OCI-M2 (cell line): ENCODE measurements around the gene SNAP47.

Experiments used
- DNase-seq: peaks from one replicate; lab custom pipeline; 2025; ENCODE audit not compliant: unreplicated experiment; lab: John Stamatoyannopoulos, UW

The SNAP47 gene

GRCh38 chr1:227748496-227749182 is 13.4 kb downstream of the SNAP47 start:
- DNase-seq, result no peak

DNA sequence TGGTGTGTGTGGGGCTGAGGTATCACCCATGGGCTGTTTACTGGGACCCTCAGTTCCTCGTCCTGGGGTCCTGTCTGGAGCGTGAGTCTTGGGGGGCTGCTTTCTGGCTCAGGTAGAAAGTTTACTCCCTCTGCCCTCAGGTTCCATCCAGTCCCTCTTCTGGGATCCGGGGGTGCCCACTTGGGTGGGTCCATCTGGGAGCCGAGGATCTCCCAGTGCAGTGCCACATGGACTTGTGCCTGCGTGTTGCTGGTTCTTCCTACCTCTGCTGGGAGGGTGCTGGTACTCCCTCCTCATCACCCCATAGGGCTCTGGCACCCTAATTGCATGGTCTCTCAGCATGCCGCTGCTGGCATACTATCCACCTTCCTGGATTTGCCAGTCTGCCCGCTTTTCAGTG is 14.0 kb downstream of the SNAP47 start:
- no peak for DNase-seq

- no peak for DNase-seq
Measured at GRCh38 chr1:227749916-227750710, 14.9 kb downstream of the SNAP47 start.

DNA sequence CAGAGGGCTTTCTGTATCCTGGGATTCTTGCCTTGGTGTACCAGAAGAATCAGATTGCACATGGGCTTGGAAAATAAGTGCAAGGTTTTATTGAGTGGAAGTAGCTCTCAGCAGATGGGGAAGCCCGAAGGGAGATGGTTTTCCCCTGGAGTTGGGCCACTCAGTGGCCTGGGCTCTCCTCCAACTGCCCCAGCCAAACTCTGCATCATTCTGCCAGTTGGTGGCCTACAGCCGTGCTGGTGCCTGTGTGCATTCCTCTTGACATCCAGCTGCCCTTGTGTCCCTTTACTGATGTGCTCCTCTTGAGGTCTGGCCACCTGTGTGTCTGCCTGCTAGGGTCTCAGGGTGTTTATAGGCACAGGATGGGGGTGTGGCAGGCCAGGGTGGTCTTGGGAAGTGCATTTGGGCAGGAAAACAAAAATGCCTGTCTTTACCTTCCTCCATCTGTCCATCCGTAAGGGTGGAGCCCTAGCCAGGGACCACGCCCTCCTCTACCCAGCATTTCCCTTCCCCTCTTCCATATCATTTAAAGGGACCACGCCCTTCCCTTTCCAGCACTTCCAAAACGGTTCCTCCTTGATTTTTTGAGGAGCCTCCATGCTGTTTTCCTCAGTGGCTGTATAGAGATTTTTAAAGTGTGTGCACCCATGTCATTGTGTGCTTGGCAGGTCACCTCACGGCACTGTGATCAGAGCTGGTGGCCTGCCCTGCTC is 18.9 kb downstream of the SNAP47 start:
- DNase-seq, result no peak

GRCh38 chr1:227754958-227755357 is 19.7 kb downstream of the SNAP47 start:
- DNase-seq, result no peak

GRCh38 chr1:227756172-227756959 is 21.1 kb downstream of the SNAP47 start:
- no peak for DNase-seq

DNA sequence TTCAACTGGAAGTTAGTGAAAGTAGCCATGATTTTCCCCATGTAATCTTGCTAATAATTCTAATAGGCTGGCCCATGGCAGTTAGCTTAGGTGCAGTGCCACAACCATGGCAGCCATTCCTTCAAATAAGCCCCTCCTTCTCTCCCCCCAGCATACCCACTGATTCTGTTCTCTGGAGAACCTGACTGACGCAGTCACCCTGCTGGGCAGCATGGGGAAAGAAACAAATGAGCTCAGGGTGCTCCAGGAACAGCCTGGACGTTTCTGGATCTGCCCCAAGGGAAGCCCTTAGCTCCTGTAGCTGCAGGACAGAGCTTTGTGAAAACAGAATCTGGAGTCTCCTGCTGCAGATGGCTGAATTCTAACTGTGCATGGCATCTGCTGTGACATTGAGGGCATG is 22.5 kb downstream of the SNAP47 start:
- no peak for DNase-seq

DNA sequence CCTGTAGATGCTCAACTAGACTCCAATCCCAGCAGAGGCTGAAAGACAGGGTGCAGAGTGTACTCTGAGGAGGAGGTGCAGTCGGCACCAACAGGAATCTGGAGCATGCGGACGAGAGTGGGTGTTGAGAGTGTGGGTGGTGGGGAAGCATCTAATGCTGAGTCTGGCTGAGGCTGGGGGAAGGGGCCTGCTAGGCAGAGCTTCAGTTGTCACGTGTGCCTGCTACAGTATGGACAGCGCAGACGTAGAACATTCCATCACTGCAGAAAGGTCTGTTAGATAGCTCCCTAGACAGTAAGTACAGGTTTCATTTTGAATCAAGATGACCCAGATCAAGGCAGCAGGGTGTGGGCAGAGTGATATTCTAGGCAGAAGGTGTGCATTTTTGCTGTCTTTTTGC is 23.1 kb downstream of the SNAP47 start:
- no peak for DNase-seq

DNA sequence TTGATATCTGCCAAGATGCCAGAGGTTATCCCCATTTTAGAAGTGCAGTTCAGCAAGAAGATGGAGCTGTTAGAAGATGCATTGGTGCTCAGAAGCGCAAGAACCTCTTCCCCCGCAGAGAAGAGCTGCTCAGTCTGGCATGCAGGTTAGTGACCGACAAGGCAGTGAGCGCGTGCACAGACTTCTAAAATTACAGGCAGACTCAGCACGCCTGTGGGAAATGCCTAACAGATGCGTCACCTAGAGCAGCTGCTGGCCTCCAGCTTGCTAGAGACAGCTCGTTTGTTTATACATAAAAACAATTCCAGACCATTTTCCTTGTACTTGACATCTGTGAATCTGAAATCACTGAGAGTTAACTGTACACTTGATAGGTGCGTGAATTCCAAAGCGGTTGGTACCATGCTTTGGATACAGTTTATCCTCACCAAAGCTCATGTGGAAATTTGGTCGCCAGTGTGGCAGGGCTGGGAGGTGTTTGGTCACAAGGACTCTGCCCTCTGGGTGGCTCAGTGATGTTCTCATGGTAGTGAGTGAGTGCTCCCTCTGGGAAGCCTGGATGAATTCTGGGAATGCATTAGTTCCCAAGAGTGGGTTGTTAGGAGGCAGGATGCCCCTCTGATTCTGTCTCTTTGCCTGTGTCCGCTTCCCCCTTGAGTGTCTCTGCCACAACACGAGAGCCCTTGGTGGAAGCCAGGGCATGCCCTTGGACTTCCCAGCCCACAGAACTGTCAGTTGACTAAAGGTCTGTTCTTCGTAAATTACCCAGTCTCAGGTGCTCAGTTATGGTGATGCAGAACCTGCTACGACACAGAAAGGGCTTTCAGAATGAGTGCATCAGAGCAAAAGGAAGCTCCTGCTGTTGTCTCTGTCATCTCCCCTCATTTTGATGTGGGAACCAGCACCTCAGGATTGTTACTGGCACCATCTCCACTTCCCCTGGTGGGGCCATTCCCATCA is 24.4 kb downstream of the SNAP47 start:
- DNase-seq, result no peak

- no peak for DNase-seq
Measured at GRCh38 chr1:227760377-227760776, 25.1 kb downstream of the SNAP47 start.

GRCh38 chr1:227761621-227762230 is 26.5 kb downstream of the SNAP47 start:
- no peak for DNase-seq

- DNase-seq, result no peak
Measured at GRCh38 chr1:227762231-227762911, 27.1 kb downstream of the SNAP47 start.

DNA sequence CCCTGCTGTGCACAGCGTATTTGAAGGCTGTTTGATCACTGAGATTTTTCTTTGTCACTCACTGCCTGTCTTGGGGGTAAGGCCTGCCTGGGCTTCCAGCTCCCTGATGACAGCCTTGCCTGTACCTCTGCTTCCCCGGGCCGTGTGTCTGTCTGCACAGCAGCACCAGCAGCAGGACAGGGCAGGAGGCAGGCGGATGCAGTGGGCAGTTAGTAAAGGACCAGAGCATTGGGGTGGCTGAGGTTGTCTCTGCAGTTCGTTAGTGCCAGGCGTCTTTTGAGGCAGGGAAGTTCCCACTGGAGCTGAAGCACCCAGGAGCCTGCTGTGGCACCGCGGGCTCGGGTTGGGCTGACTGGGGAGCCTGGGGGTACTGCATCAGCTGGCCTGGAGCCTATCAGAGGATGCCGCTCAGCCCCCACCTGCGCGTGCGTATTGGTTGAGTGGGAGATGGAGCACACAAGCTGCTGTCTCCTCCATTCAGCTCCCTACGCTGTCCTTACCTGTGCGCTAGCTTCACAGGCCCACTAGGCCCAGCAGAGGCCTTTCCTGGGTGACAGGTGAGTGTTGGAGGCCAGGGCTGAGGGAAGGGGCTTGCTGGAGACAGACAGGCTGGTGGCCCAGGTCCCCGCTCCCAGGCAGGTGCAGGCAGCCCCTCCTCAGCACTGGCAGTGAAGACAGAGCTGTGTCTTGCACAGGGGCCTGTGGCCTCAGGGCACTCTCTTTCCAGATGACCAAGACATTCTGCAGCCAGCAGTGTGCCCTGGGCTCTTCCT is 28.2 kb downstream of the SNAP47 start:
- DNase-seq, result no peak

DNA sequence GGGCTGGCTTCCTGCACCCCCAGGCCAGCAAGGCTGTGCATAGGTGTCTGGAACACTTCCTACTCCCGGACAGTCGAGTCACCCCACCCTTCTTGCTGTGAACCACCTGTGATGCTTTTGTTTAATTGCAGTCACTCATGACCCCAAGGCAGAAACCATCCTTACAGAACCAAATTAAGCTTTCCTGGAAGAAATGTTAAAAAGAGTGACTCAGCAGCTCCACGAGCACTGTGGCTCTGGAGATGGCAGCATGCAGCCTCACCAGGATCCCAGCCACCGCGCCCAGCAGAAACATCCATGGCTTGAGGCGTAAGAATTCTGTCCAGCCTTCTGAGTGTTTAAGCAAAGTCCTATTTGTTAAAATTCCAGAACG is 28.8 kb downstream of the SNAP47 start:
- no peak for DNase-seq

DNA sequence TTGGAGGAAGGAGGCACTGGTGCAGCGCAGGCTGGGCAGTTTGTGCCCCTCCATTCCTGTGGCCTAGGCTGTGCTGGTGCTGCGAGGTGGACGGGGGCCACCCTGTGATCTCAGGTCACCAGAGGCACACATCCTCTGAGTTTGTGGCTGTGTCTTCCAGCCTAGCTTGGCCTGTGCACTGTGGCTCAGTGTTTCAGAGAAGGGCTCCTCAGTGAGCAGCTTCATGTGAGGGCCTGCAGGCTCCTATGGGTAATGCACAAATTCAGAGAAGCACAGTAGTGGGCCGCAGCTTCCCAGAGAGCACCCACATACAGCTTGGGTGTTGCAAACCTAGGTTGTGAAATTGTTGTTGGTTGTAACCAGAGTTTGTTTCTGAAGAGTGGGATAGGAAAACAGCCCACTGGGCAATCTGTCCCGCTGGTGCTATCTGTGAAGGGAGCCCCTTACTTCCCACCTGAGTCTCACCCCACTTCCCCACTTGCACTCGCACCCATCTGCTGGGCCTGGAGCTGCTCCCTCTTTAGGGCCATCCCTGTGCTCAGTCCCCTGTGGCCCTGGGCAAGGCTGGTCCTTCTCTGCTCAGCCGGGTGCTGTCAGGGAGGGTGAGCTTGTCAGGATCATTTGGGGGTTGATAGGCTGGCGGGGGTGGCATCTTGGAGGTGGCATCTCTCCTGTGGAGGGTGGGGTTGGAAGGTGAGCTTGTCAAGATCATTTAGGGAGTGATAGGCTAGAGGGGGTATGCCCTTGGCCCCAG is 30.2 kb downstream of the SNAP47 start:
- DNase-seq, result no peak

- no peak for DNase-seq
Measured at GRCh38 chr1:227766015-227766634, 30.9 kb downstream of the SNAP47 start.

DNA sequence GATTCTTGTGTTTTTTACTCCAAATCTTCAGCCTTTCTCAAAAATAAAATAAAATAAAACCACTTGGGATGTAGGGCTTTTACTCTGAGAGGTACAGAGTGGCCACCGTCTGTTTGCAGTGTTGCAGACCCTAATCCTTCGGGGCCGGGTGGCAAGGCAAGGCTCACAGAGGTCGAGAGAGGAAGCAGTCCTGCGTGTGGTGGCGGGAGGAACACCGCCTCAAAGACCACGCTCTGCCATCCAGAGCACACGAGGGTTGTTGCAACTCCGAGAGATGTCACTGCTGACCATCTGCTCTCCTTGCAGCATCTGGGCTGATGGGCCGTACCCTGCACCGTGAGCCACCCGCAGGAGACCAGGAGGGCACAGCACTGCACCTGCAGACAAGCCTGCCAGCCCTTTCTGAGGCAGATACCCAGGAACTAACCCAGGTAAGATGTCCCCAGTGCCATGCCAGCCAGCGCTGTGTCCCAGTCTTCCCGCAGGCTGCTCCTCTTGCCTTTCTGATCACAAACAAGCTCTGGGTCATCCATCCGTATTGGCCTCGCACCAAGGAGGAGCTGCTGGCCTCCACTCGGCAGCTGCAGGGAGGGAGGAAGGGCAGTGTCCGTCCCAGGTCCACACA is 31.5 kb downstream of the SNAP47 start:
- DNase-seq, result no peak
